SK-N-SH (cell line): Measurements from ENCODE around the gene MRPL12. TPM values are rescaled to one million over a fixed set of nuclear protein-coding genes. Genes with fewer than 3 reads are reported as not detected.

Experiments used
- CTCF ChIA-PET: fragments of 300-600, 350-600 bp; formaldehyde crosslinking; extraction: SDS; loops from one replicate; lab custom pipeline; 2021; lab: Yijun Ruan, JAX
- POLR2A ChIA-PET: fragments of 350-600 bp; sonication (Branson Sonifier 250); formaldehyde crosslinking; extraction: SDS; loops from one replicate; lab custom pipeline; 2020; ENCODE audit warnings: antibody characterized with exemption, inconsistent platforms; lab: Yijun Ruan, JAX
- DNase-seq: peaks from one replicate; pipeline ENCODE4 v3.0.0; 2012
- H2AFZ ChIP-seq: fragments of 200-600 bp; sonication (generic); 2 replicates; pipeline ENCODE4 v1.8.1; 2016; ENCODE audit warnings: antibody characterized with exemption, mild to moderate bottlenecking, low read depth
- H3F3A ChIP-seq: fragments of 200-600 bp; sonication (generic); replicated peaks from 2 replicates; pipeline ENCODE3; 2016; ENCODE audit warnings: antibody characterized with exemption, mild to moderate bottlenecking; ENCODE audit not compliant: insufficient read depth
- H3K27ac ChIP-seq, 2 experiments: fragments of 200-500 bp in 1 of 2; fragments of 200-600 bp in 1 of 2; sonication (Bioruptor generic) in 1 of 2; sonication (generic), shearing (Covaris generic) in 1 of 2; 2 replicates each; pipeline versions ENCODE4 v1.5.1 to v1.6.1; 2014 to 2016; ENCODE audit warnings: low read depth in 2 of 2, inconsistent platforms in 1 of 2, low read length in 1 of 2, mild to moderate bottlenecking in 1 of 2, mixed read lengths in 1 of 2
- H3K27me3 ChIP-seq: fragments of 200-600 bp; sonication (generic), shearing (Covaris generic); 2 replicates; pipeline ENCODE4 v1.6.1; 2016; ENCODE audit warnings: mixed run types; ENCODE audit not compliant: insufficient read depth
- H3K36me3 ChIP-seq, 2 experiments: fragments of 200-500 bp in 1 of 2; fragments of 200-600 bp in 1 of 2; sonication (Bioruptor generic) in 1 of 2; sonication (generic) in 1 of 2; replicated peaks in 1 of 2; 2 replicates each; pipeline versions ENCODE3 to v1.5.1; 2014 to 2016; ENCODE audit warnings: low read length in 1 of 2, mild to moderate bottlenecking in 1 of 2; ENCODE audit not compliant: insufficient read depth in 2 of 2, control insufficient read depth in 1 of 2
- H3K4me1 ChIP-seq, 2 experiments: fragments of 200-500 bp in 1 of 2; fragments of 200-600 bp in 1 of 2; sonication (Bioruptor generic) in 1 of 2; sonication (generic), shearing (Covaris generic) in 1 of 2; 2 replicates each; pipeline versions ENCODE4 v1.5.1 to v1.6.1; 2014 to 2016; ENCODE audit warnings: low read depth in 1 of 2, low read length in 1 of 2, mixed run types in 1 of 2; ENCODE audit not compliant: insufficient read depth in 2 of 2, control insufficient read depth in 1 of 2
- H3K4me2 ChIP-seq: fragments of 200-600 bp; sonication (generic), shearing (Covaris generic); 2 replicates; pipeline ENCODE4 v1.6.1; 2017; ENCODE audit warnings: mixed run types
- H3K4me3 ChIP-seq, 2 experiments: fragments of 200-500 bp in 1 of 2; fragments of 200-600 bp in 1 of 2; sonication (Bioruptor generic) in 1 of 2; sonication (generic), shearing (Covaris generic) in 1 of 2; 2 replicates each; pipeline versions ENCODE4 v1.5.1 to v1.8.1; 2014 to 2016; ENCODE audit warnings: low read depth in 2 of 2, inconsistent platforms in 1 of 2, low read length in 1 of 2, mild to moderate bottlenecking in 1 of 2, mixed read lengths in 1 of 2, moderate library complexity in 1 of 2
- H3K79me2 ChIP-seq: fragments of 200-600 bp; sonication (generic); 2 replicates; pipeline ENCODE4 v1.8.1; 2017; ENCODE audit warnings: mild to moderate bottlenecking; ENCODE audit not compliant: insufficient read depth
- H3K9ac ChIP-seq: fragments of 200-600 bp; sonication (generic); 2 replicates; pipeline ENCODE4 v1.6.1; 2017; ENCODE audit warnings: mixed run types
- H3K9me2 ChIP-seq: fragments of 200-600 bp; sonication (generic); 2 replicates; pipeline ENCODE4 v1.6.1; 2017; ENCODE audit warnings: mixed run types
- H3K9me3 ChIP-seq: fragments of 200-600 bp; sonication (generic); 2 replicates; pipeline ENCODE4 v1.6.1; 2017; ENCODE audit warnings: mixed run types, mild to moderate bottlenecking, moderate library complexity
- H4K20me1 ChIP-seq: fragments of 200-600 bp; sonication (generic); 2 replicates; pipeline ENCODE4 v1.6.1; 2017; ENCODE audit warnings: mild to moderate bottlenecking, mixed run types; ENCODE audit not compliant: insufficient read depth
- CTCF ChIP-seq: fragments of 200-600 bp; sonication (generic); IDR thresholded peaks from 2 replicates; pipeline ENCODE4 v1.6.1; 2017; ENCODE audit warnings: antibody characterized with exemption, mild to moderate bottlenecking, moderate library complexity
- FOSL2 ChIP-seq: IDR thresholded peaks from 2 replicates; pipeline ENCODE4 v1.4.0; 2012; ENCODE audit warnings: low read depth, mild to moderate bottlenecking, moderate library complexity, borderline replicate concordance
- FOXJ3 ChIP-seq: sonication (generic); formaldehyde crosslinking; IDR thresholded peaks from 2 replicates; pipeline ENCODE4 v1.5.1; 2020; ENCODE audit warnings: mild to moderate bottlenecking, missing genetic modification reagents
- FOXM1 ChIP-seq: IDR thresholded peaks from 2 replicates; pipeline ENCODE4 v1.4.0; 2012; ENCODE audit warnings: low read depth, mild to moderate bottlenecking
- GATA2 ChIP-seq: sonication (generic); formaldehyde crosslinking; IDR thresholded peaks from 2 replicates; pipeline ENCODE4 v1.5.0; 2020; ENCODE audit warnings: mild to moderate bottlenecking, missing genetic modification reagents
- JUND ChIP-seq: IDR thresholded peaks from 2 replicates; pipeline ENCODE4 v1.4.0; 2012
- MEF2A ChIP-seq: IDR thresholded peaks from 2 replicates; pipeline ENCODE4 v1.4.0; 2012; ENCODE audit warnings: low read depth, borderline replicate concordance
- TAF1 ChIP-seq: IDR thresholded peaks from 2 replicates; pipeline ENCODE4 v1.6.1; 2012; ENCODE audit warnings: low read depth, mild to moderate bottlenecking, low read length, moderate library complexity, borderline replicate concordance
- TCF12 ChIP-seq: IDR thresholded peaks from 2 replicates; pipeline ENCODE4 v1.4.0; 2012
- TEAD4 ChIP-seq: IDR thresholded peaks from 2 replicates; pipeline ENCODE4 v1.4.0; 2012; ENCODE audit warnings: mild to moderate bottlenecking, borderline replicate concordance; ENCODE audit not compliant: insufficient read depth
- WGBS: methylation state at CpG from one replicate; pipeline ENCODE4 v1.1.6; 2017; ENCODE audit warnings: low lambda C conversion rate; 5-methylcytosine and 5-hydroxymethylcytosine counted together
- polyA plus RNA-seq, 3 experiments: library from polyadenylated mRNA; depleted of rRNA; stranded (reverse); fragments of >200 nt; gene quantifications; 2 replicates each; pipeline ENCODE4 v1.2.3, GENCODE V29; 2012
- TF ChIP-seq, protein P1 (sequence below): fragments of 150-350 bp; IDR thresholded peaks from 2 replicates; pipeline ENCODE4 v1.6.1; 2016; ENCODE audit warnings: mild to moderate bottlenecking, low read depth, low read length
- TF ChIP-seq, protein P2 (sequence below): IDR thresholded peaks from 2 replicates; pipeline ENCODE4 v1.4.0; 2012; ENCODE audit warnings: low read depth, borderline replicate concordance

Gene MRPL12
- polyA plus RNA-seq, 1 of the 3 experiments (the other 2 are of a cell fraction): 322 TPM

GRCh38 chr17:81717766-81718089 lies 14.6 kb downstream of the MRPL12 start (continued):
- no peak for TF ChIP-seq CTCF
- no peak for TF ChIP-seq TAF1
- TF ChIP-seq GATA2 (CRISPR knock-in tag): no peak
- TF ChIP-seq TCF12: no peak
- TF ChIP-seq, protein P1, sequence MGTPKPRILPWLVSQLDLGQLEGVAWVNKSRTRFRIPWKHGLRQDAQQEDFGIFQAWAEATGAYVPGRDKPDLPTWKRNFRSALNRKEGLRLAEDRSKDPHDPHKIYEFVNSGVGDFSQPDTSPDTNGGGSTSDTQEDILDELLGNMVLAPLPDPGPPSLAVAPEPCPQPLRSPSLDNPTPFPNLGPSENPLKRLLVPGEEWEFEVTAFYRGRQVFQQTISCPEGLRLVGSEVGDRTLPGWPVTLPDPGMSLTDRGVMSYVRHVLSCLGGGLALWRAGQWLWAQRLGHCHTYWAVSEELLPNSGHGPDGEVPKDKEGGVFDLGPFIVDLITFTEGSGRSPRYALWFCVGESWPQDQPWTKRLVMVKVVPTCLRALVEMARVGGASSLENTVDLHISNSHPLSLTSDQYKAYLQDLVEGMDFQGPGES: no peak
- TF ChIP-seq, all 33 proteins: peak for 0

DNA sequence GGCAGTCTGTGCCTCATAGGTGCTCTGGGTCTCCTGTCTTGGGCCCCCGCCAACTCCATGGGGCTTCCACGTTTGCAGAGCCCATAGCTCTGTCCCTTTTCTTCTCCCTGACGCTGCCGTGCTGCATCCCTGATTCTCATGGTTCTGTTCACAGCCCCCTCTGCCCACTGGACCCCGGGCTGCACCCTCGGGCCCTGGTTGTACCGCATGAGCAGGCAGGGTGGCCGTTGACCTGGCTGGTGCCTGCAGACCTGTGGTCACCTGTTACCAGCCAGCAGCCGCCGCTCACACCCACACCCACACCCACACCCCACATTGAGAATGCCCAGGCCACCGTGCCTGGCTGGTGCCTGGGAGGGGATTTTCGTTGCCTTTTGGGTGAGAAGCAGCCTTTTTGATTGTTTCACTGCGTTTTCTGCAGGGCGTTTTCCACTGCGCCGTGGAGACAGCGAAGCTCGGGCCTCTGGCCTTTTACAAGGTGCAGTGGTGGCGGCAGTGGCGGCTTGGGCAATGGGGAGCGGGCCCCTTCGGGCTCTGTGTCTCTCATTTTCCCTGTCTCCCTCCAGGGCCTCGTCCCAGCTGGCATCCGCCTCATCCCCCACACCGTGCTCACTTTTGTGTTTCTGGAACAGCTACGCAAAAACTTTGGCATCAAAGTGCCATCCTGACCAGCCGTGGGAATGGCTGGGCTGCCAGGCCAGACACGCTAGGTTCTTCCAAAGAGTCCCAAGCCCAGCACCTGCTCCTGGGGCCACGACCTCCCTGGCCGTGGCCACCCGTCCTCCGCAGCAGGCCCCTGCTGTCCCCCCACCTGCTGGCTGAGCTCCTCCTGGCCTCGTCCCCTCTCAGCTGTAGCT lies 16.5 kb downstream of the MRPL12 start:
- peaks cover 2% of the 10 kb centered on the region; the same call in 1 of the 2 replicates for H3K79me2 ChIP-seq
- CTCF ChIA-PET: interaction anchor here (0.8 to 1.8 kb wide), 4 partner anchors 9 to 16 kb away, joined by 3 to 6 read pairs (median 4); no protein-coding TSS in a partner anchor
- no peak overlapping the region for H3K4me3 ChIP-seq
- H3K4me1 ChIP-seq: peaks cover 0 to 5% of the 10 kb centered on the region in 2 experiments; a peak in 1 of 4 replicates
- 89% methylated on average over 30 of the region's 33 CpGs for WGBS
- TF ChIP-seq FOSL2 (no peak), JUND (no peak), FOXM1 (no peak), FOXJ3 (CRISPR knock-in tag) (no peak), MEF2A (no peak), GATA2 (CRISPR knock-in tag) (no peak), TEAD4 (no peak)
- TF ChIP-seq, protein P2, sequence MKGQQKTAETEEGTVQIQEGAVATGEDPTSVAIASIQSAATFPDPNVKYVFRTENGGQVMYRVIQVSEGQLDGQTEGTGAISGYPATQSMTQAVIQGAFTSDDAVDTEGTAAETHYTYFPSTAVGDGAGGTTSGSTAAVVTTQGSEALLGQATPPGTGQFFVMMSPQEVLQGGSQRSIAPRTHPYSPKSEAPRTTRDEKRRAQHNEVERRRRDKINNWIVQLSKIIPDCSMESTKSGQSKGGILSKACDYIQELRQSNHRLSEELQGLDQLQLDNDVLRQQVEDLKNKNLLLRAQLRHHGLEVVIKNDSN: no peak
- no peak for DNase-seq
- no peak overlapping the region for H3K4me2 ChIP-seq
- peaks cover 0 to 8% of the 10 kb centered on the region in 2 experiments for H3K36me3 ChIP-seq
- H3K9me3 ChIP-seq: no peaks in the 10 kb centered on the region
- no peaks in the 10 kb centered on the region for H3K27me3 ChIP-seq
- H3K27ac ChIP-seq: no peak overlapping the region
- no peak overlapping the region for H3K9ac ChIP-seq
- H4K20me1 ChIP-seq: no peaks in the 10 kb centered on the region
- POLR2A ChIA-PET: no interaction called here
- H2AFZ ChIP-seq: no peak overlapping the region
- H3F3A ChIP-seq: peaks cover 23% of the 10 kb centered on the region
- no peaks in the 10 kb centered on the region for H3K9me2 ChIP-seq
